OCI-LY7 (cell line): ENCODE data around the gene ATP9B. TPM values are rescaled to one million over a fixed set of nuclear protein-coding genes. Genes with fewer than 3 reads are reported as not detected.

Experiments used
- BruUV-seq: library from RNA; stranded (reverse); fragments of 400-500 nt; replicated peaks from 2 replicates; lab custom pipeline; 2021; lab: Mats Ljungman, UMichigan
- CTCF ChIA-PET: fragments of 300-600 bp; sonication (Branson Sonifier 250); formaldehyde crosslinking; loops from one replicate; lab custom pipeline; 2022; ENCODE audit warnings: antibody characterized with exemption; ENCODE audit not compliant: unreplicated experiment; lab: Charles Lee
- POLR2A ChIA-PET: fragments of 300-600 bp; sonication (Branson Sonifier 250); formaldehyde crosslinking; loops from one replicate; lab custom pipeline; 2022; ENCODE audit warnings: antibody characterized with exemption; lab: Charles Lee
- DNase-seq: peaks from one replicate; pipeline ENCODE4 v3.0.0-alpha.2; 2015; ENCODE audit warnings: low spot score
- H2AFZ ChIP-seq: fragments of 200-600 bp; sonication (generic), shearing (Covaris generic); 2 replicates; pipeline ENCODE4 v1.6.1; 2014; ENCODE audit warnings: mild to moderate bottlenecking, antibody characterized with exemption, low read length, moderate library complexity
- H3K27ac ChIP-seq: fragments of 200-600 bp; sonication (generic); 2 replicates; pipeline ENCODE4 v1.5.1; 2014; ENCODE audit warnings: mixed run types, low read depth, mild to moderate bottlenecking, moderate library complexity, low read length, inconsistent platforms; ENCODE audit not compliant: poor library complexity, severe bottlenecking
- H3K36me3 ChIP-seq: fragments of 200-600 bp; sonication (generic); 2 replicates; pipeline ENCODE4 v1.6.1; 2014; ENCODE audit warnings: mild to moderate bottlenecking, antibody characterized with exemption, low read length, moderate library complexity, mixed read lengths; ENCODE audit not compliant: insufficient read depth
- H3K4me1 ChIP-seq: fragments of 200-600 bp; sonication (generic); 2 replicates; pipeline ENCODE4 v1.5.1; 2014; ENCODE audit warnings: mild to moderate bottlenecking, low read length; ENCODE audit not compliant: insufficient read depth, poor library complexity, severe bottlenecking
- H3K4me2 ChIP-seq: fragments of 200-600 bp; sonication (generic); 2 replicates; pipeline ENCODE4 v1.6.1; 2014; ENCODE audit warnings: mild to moderate bottlenecking, low read length
- H3K4me3 ChIP-seq: fragments of 200-600 bp; sonication (generic); 2 replicates; pipeline ENCODE4 v1.5.1; 2014; ENCODE audit warnings: mild to moderate bottlenecking, low read depth, low read length; ENCODE audit not compliant: poor library complexity, severe bottlenecking
- H3K79me2 ChIP-seq: fragments of 200-600 bp; sonication (generic); 2 replicates; pipeline ENCODE4 v1.6.1; 2016; ENCODE audit warnings: low read depth, mild to moderate bottlenecking, low read length, moderate library complexity, mixed read lengths; ENCODE audit not compliant: insufficient read depth
- H3K9me2 ChIP-seq: fragments of 200-600 bp; sonication (generic); 2 replicates; pipeline ENCODE4 v1.6.1; 2016; ENCODE audit warnings: mild to moderate bottlenecking, low read length, mixed read lengths; ENCODE audit not compliant: insufficient read depth
- H3K9me3 ChIP-seq: fragments of 200-600 bp; sonication (generic); 2 replicates; pipeline ENCODE4 v1.6.1; 2014; ENCODE audit warnings: mild to moderate bottlenecking, mixed run types, low read length, mixed read lengths
- H4K20me1 ChIP-seq: fragments of 200-600 bp; sonication (generic); 2 replicates; pipeline ENCODE4 v1.6.1; 2014; ENCODE audit warnings: mild to moderate bottlenecking, antibody characterized with exemption, low read length, moderate library complexity, mixed read lengths; ENCODE audit not compliant: insufficient read depth
- EZH2phosphoT487 ChIP-seq: fragments of 200-600 bp; sonication (generic); IDR thresholded peaks from 2 replicates; pipeline ENCODE4 v1.6.1; 2018; ENCODE audit warnings: low read depth, borderline replicate concordance, mild to moderate bottlenecking, mixed run types, antibody characterized with exemption, low read length, moderate library complexity, mixed read lengths
- intact Hi-C: fragments of 100-400 bp; cut with micrococcal nuclease; formaldehyde crosslinking; loops from one replicate; pipeline ENCODE4 v1.10.0; 2022; ENCODE audit not compliant: unreplicated experiment
- total RNA-seq, 2 experiments: library from RNA; depleted of rRNA in 1 of 2; stranded (reverse); fragments of >200 nt in 1 of 2; shearing (Covaris generic) in 1 of 2; gene quantifications; 2 replicates each; pipeline ENCODE4 v1.2.3, GENCODE V29; 2014 to 2022
- TF ChIP-seq, protein P1 (sequence below): fragments of 200-600 bp; sonication (generic); conservative IDR thresholded peaks from 2 replicates; pipeline ENCODE4 v1.5.1; 2014; ENCODE audit warnings: mild to moderate bottlenecking, antibody characterized with exemption, low read length, moderate library complexity, mixed read lengths

Gene ATP9B
- total RNA-seq, 2 experiments from 2014 or later: 27.1 to 36.4 TPM

DNA sequence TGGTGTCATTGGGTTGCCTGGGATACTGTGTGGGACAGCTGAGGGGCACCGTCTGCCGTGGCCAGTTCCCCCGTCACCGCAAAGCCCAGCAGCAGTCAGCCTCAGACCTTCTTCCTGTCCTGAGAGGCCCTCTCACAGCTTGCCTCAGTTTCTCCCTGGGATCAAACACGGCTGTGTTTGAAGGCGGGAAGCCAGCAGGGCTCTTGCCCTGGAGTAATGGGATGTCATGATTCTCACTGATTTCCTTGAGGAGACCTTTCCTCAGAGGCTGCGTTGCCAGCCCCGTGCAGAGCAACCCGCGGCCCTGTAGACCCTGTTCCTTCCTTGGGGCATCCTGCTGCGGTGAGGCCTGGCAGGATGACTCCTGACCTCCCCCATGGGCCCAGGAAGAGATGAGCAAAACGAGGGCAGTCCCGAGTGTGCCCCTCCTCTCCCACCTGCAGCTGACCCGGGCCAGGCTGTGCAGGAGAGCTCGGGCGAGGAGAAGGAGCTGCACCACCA lies 312.7 kb downstream of the ATP9B start:
- CTCF ChIA-PET: no interaction called here
- Histone ChIP-seq H3K4me1 (peaks cover 11% of the 10 kb centered on the region), H3K36me3 (no peaks in the 10 kb centered on the region; the same call in 1 of the 2 replicates), H3K79me2 (no peaks in the 10 kb centered on the region), H4K20me1 (no peaks in the 10 kb centered on the region), H3K9me3 (no peaks in the 10 kb centered on the region), H3K27ac (no peak overlapping the region), H3K4me3 (no peak overlapping the region), H2AFZ (no peak overlapping the region), H3K9me2 (no peaks in the 10 kb centered on the region), H3K4me2 (no peak overlapping the region)
- no peak for DNase-seq
- TF ChIP-seq EZH2phosphoT487: no peak
- TF ChIP-seq, protein P1, sequence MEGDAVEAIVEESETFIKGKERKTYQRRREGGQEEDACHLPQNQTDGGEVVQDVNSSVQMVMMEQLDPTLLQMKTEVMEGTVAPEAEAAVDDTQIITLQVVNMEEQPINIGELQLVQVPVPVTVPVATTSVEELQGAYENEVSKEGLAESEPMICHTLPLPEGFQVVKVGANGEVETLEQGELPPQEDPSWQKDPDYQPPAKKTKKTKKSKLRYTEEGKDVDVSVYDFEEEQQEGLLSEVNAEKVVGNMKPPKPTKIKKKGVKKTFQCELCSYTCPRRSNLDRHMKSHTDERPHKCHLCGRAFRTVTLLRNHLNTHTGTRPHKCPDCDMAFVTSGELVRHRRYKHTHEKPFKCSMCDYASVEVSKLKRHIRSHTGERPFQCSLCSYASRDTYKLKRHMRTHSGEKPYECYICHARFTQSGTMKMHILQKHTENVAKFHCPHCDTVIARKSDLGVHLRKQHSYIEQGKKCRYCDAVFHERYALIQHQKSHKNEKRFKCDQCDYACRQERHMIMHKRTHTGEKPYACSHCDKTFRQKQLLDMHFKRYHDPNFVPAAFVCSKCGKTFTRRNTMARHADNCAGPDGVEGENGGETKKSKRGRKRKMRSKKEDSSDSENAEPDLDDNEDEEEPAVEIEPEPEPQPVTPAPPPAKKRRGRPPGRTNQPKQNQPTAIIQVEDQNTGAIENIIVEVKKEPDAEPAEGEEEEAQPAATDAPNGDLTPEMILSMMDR: no peak
- intact Hi-C loops: loop anchor here (1.0 kb wide), 1 partner anchor 262 kb away; no protein-coding TSS in a partner anchor
- POLR2A ChIA-PET: no interaction called here
- no TSS peak for BruUV-seq

DNA sequence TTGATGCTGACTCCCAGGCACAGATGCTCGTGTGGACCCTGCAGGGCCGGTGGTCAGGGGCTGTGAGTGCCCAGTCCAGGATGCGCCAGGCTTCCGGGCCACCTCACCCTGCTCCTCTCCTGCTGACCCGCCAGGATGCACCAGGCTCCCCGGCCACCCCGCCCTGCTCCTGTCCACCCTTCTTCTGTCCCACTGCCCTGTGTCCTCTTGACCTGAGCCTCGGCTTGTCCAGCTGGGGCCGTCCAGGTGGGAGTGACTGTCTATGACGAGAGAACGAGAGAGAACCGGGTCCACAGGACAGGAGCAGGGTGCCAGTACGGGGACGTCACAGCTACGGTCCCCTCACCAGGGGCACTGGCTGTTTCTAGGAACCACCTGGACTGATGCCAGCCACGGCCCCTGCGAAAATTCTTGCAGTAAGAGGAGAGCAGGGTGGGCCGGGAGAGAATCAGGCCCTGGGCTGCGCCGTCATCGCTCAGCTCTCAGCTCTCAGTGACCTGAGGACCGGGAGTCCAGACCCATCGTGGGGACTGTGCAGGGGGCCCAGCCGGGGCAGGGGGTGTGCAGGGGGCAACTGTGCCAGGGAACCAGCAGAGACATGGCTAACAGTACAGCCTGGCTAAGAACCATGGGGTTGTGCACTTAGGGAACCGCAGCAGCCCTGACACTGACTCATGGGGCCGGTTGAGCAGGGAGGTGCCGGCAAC lies 313.6 kb downstream of the ATP9B start:
- no peak overlapping the region for H3K4me2 ChIP-seq
- H3K9me3 ChIP-seq: no peaks in the 10 kb centered on the region
- no peak overlapping the region for H2AFZ ChIP-seq
- ChIA-PET CTCF (no interaction called here), POLR2A (no interaction called here)
- no peak overlapping the region for H3K27ac ChIP-seq
- no peaks in the 10 kb centered on the region; the same call in 1 of the 2 replicates for H3K36me3 ChIP-seq
- intact Hi-C loops: no loop called here
- no TSS peak for BruUV-seq
- no peak for TF ChIP-seq EZH2phosphoT487
- TF ChIP-seq, protein P1: no peak
- H3K79me2 ChIP-seq: no peaks in the 10 kb centered on the region
- H3K9me2 ChIP-seq: no peaks in the 10 kb centered on the region
- no peaks in the 10 kb centered on the region for H4K20me1 ChIP-seq
- no peak for DNase-seq
- H3K4me3 ChIP-seq: no peak overlapping the region
- H3K4me1 ChIP-seq: peaks cover 15% of the 10 kb centered on the region

GRCh38 chr18:79383388-79384056 lies 314.3 kb downstream of the ATP9B start:
- no peak overlapping the region for H2AFZ ChIP-seq
- DNase-seq: no peak
- TF ChIP-seq, protein P1: no peak
- TF ChIP-seq EZH2phosphoT487: no peak
- no peaks in the 10 kb centered on the region for H3K9me2 ChIP-seq
- H3K4me2 ChIP-seq: no peak overlapping the region
- CTCF ChIA-PET: no interaction called here
- no peak overlapping the region for H3K4me3 ChIP-seq
- BruUV-seq: no TSS peak
- POLR2A ChIA-PET: no interaction called here
- H3K36me3 ChIP-seq: no peaks in the 10 kb centered on the region; the same call in 1 of the 2 replicates
- H3K9me3 ChIP-seq: no peaks in the 10 kb centered on the region
- no peaks in the 10 kb centered on the region for H3K79me2 ChIP-seq
- intact Hi-C loops: no loop called here
- peaks cover 19% of the 10 kb centered on the region for H3K4me1 ChIP-seq
- H4K20me1 ChIP-seq: no peaks in the 10 kb centered on the region
- H3K27ac ChIP-seq: no peak overlapping the region
